Sigmoid colon (tissue), 7 donors: ENCODE results near the gene ELMO2. TPM values are rescaled to one million over a fixed set of nuclear protein-coding genes. Genes with fewer than 3 reads are reported as not detected.

Experiments used
- DNase-seq: peaks from one replicate; pipeline ENCODE4 v3.0.0-alpha.2; 2019
- H3K27ac ChIP-seq, 4 donors: fragments of 200-600 bp; sonication (generic); one replicate each; pipeline ENCODE4 v1.5.1; 2016 to 2019; ENCODE audit warnings: mild to moderate bottlenecking in 1 of 4
- H3K27me3 ChIP-seq, 3 donors: fragments of 200-600 bp; sonication (generic); one replicate each; pipeline ENCODE4 v1.5.1; 2019; ENCODE audit warnings: mild to moderate bottlenecking in 1 of 3
- H3K36me3 ChIP-seq, 4 donors: fragments of 200-600 bp; sonication (generic); one replicate each; pipeline ENCODE4 v1.5.1; 2016 to 2019
- H3K4me1 ChIP-seq, 4 donors: fragments of 200-600 bp; sonication (generic); one replicate each; pipeline ENCODE4 v1.5.1; 2017 to 2019
- H3K4me3 ChIP-seq, 4 donors: fragments of 200-600 bp; sonication (generic); one replicate each; pipeline ENCODE4 v1.5.1; 2017 to 2019; ENCODE audit warnings: mild to moderate bottlenecking in 2 of 4, moderate library complexity in 1 of 4
- H3K9me3 ChIP-seq, 4 donors: fragments of 200-600 bp in 3 of 4; sonication (generic) in 3 of 4; one replicate each; pipeline versions ENCODE4 v1.5.1 to v1.6.1; 2013 to 2019
- EP300 ChIP-seq, 4 donors: sonication (generic); formaldehyde crosslinking; IDR thresholded peaks; one replicate each; pipeline ENCODE4 v1.6.1; 2017; ENCODE audit warnings: antibody characterized with exemption in 4 of 4
- POLR2A ChIP-seq, 2 donors: fragments of 450-650 bp; IDR thresholded peaks; one replicate each; pipeline ENCODE4 v1.6.1; 2016; ENCODE audit warnings: antibody characterized with exemption in 2 of 2, mild to moderate bottlenecking in 2 of 2, moderate library complexity in 2 of 2
- POLR2AphosphoS5 ChIP-seq, 4 donors: sonication (generic); formaldehyde crosslinking; IDR thresholded peaks; one replicate each; pipeline ENCODE4 v1.6.1; 2017; ENCODE audit warnings: antibody characterized with exemption in 4 of 4
- WGBS, 2 donors: extraction: QIAGEN DNeasy Blood & Tissue Kit; methylation state at CpG; one replicate each; pipeline ENCODE4 v1.1.7; 2013; 5-methylcytosine and 5-hydroxymethylcytosine counted together
- intact Hi-C: fragments of 100-400 bp; cut with DNase I; formaldehyde crosslinking; loops from one replicate; pipeline ENCODE4 v1.15.1; 2023
- polyA plus RNA-seq, 3 donors: library from polyadenylated mRNA; stranded (reverse); fragments of 200-250 nt; gene quantifications; one replicate each; pipeline ENCODE4 v1.2.3, GENCODE V29; 2013
- total RNA-seq, 4 donors: library from RNA; depleted of rRNA; stranded (reverse); fragments of >200 nt; gene quantifications; one replicate each; pipeline ENCODE4 v1.1.0, GENCODE V29; 2016
- TF ChIP-seq, protein P1 (sequence below), 4 experiments: fragments of 450-650 bp in 3 of 4; fragments of 200-600 bp in 1 of 4; IDR thresholded peaks; one replicate each; pipeline ENCODE4 v1.5.1; 2016 to 2019; ENCODE audit warnings: antibody characterized with exemption in 4 of 4, mild to moderate bottlenecking in 3 of 4, moderate library complexity in 2 of 4
- donor health status: healthy with polysubstance abuse.
- donor health status: Bipolar disorder and iron deficiency.
- donor health status: healthy.

The ELMO2 gene
- total and polyA plus RNA-seq, 7 donors: 13.2 to 52.1 (median 40.3) TPM

- Histone ChIP-seq H3K27me3 (no peaks in the 10 kb centered on the region), H3K36me3 (peaks cover 5 to 35% (median 8%) of the 10 kb centered on the region in 4 donors), H3K27ac (peak overlapping the region; percentile 53 to 79 (median 70)), H3K4me3 (no peak overlapping the region), H3K4me1 (peaks cover 0 to 74% (median 62%) of the 10 kb centered on the region in 4 donors), H3K9me3 (no peaks in the 10 kb centered on the region)
- intact Hi-C loops: no loop called here
- WGBS, 2 donors: 68 to 75% methylated on average over 3 of the region's 3 CpGs
- no peak for DNase-seq
- TF ChIP-seq POLR2AphosphoS5 (IDR thresholded peaks at IDR 0.05) (no peak), EP300 (IDR thresholded peaks at IDR 0.05) (no peak), POLR2A (IDR thresholded peaks at IDR 0.05) (no peak)
- TF ChIP-seq, protein P1, sequence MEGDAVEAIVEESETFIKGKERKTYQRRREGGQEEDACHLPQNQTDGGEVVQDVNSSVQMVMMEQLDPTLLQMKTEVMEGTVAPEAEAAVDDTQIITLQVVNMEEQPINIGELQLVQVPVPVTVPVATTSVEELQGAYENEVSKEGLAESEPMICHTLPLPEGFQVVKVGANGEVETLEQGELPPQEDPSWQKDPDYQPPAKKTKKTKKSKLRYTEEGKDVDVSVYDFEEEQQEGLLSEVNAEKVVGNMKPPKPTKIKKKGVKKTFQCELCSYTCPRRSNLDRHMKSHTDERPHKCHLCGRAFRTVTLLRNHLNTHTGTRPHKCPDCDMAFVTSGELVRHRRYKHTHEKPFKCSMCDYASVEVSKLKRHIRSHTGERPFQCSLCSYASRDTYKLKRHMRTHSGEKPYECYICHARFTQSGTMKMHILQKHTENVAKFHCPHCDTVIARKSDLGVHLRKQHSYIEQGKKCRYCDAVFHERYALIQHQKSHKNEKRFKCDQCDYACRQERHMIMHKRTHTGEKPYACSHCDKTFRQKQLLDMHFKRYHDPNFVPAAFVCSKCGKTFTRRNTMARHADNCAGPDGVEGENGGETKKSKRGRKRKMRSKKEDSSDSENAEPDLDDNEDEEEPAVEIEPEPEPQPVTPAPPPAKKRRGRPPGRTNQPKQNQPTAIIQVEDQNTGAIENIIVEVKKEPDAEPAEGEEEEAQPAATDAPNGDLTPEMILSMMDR (IDR thresholded peaks at IDR 0.05): no peak
Observed at GRCh38 chr20:46398963-46399362, 7.5 kb downstream of the ELMO2 start.

- TF ChIP-seq POLR2AphosphoS5 (IDR thresholded peaks at IDR 0.05) (no peak), POLR2A (IDR thresholded peaks at IDR 0.05) (no peak), EP300 (IDR thresholded peaks at IDR 0.05) (no peak)
- TF ChIP-seq, protein P1 (IDR thresholded peaks at IDR 0.05): no peak
- Histone ChIP-seq H3K4me3 (no peak overlapping the region), H3K4me1 (peaks cover 0 to 46% (median 39%) of the 10 kb centered on the region in 4 donors), H3K36me3 (peaks cover 26 to 63% (median 32%) of the 10 kb centered on the region in 4 donors), H3K27ac (no peak overlapping the region), H3K9me3 (no peaks in the 10 kb centered on the region), H3K27me3 (no peaks in the 10 kb centered on the region)
- WGBS, 2 donors: 83 to 84% methylated on average over 7 of the region's 7 CpGs
- intact Hi-C loops: no loop called here
- no peak for DNase-seq
Observed at GRCh38 chr20:46396052-46396740, 10.2 kb downstream of the ELMO2 start.

DNA sequence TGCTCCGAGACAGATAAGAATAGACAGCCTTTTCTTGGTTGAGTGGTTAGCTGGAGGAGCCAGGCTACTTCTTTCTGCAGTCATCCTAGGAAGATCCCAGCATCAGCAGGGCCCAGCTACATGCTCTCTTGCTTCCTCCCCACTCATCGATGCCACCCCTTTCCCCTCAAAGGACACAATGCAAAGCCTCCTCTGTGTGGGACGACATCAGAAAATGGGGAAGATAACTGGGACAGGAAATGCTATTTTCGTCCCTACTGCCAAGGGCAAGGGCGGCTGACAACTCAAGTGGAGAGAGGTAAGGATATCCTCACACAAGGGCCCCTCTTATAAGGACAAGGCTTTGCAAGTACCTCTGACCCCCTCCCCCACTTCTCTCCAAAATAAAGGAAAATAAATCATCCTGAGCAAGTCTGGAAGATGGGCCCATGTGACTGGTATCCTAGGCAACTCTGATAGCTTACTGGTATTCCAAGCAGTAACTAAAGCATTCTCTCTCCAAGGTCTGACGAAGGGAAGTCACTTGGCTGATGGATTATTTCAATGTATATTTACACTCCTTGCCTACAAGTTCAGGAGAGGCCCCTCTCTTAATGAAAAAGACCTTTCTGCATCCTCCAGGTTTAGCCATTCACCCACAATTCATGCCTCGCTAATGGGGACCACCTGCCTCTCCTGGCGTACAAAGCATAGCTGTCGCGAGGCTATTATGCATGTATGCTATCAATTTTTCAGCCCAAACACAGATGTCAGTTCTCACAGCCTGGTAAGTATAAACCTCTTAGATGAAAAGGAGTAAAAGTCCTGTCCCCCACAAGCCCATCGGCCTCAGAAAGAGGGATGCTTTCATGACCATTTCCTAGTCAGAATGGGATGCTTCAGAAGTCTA lies 11.3 kb downstream of the ELMO2 start:
- peaks cover 31 to 73% (median 35%) of the 10 kb centered on the region in 4 donors for H3K36me3 ChIP-seq
- no peak overlapping the region for H3K4me3 ChIP-seq
- intact Hi-C loops: no loop called here
- no peaks in the 10 kb centered on the region for H3K27me3 ChIP-seq
- 65 to 91% methylated on average over 11 of the region's 11 CpGs for WGBS, 2 donors
- no peak overlapping the region for H3K27ac ChIP-seq
- DNase-seq: no peak
- peaks cover 0 to 35% (median 28%) of the 10 kb centered on the region in 4 donors for H3K4me1 ChIP-seq
- H3K9me3 ChIP-seq: no peaks in the 10 kb centered on the region
- no peak for TF ChIP-seq POLR2AphosphoS5 (IDR thresholded peaks at IDR 0.05)
- TF ChIP-seq, protein P1 (IDR thresholded peaks at IDR 0.05): no peak
- TF ChIP-seq POLR2A (IDR thresholded peaks at IDR 0.05): no peak
- TF ChIP-seq EP300 (IDR thresholded peaks at IDR 0.05): no peak

DNA sequence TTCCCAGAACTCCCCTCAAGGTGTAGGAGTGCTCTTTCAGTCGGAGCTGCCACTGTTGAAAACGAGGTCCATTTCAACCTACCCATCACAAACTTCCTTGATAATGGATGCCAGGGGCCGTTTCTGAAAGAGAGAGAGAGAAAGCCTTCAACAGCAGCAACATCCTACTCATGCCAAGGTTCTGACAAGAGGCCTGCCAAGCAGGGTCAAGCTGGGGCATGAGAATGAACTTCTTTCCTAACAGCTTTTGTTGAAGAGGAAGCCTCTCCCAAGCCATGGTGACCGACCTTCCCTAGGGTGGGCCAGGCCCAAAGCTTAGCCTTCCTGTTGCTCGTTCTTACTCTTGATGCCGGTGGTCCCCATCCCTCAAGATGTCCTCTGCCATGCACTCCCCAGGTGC lies 12.4 kb downstream of the ELMO2 start:
- Histone ChIP-seq H3K4me3 (no peak overlapping the region), H3K36me3 (peaks cover 28 to 85% (median 37%) of the 10 kb centered on the region in 4 donors), H3K4me1 (peaks cover 0 to 24% (median 16%) of the 10 kb centered on the region in 4 donors), H3K27ac (no peak overlapping the region), H3K9me3 (no peaks in the 10 kb centered on the region), H3K27me3 (no peaks in the 10 kb centered on the region)
- DNase-seq: no peak
- intact Hi-C loops: no loop called here
- TF ChIP-seq POLR2A (IDR thresholded peaks at IDR 0.05) (no peak), POLR2AphosphoS5 (IDR thresholded peaks at IDR 0.05) (no peak), EP300 (IDR thresholded peaks at IDR 0.05) (no peak)
- TF ChIP-seq, protein P1 (IDR thresholded peaks at IDR 0.05): no peak
- 88 to 91% methylated on average over 6 of the region's 6 CpGs for WGBS, 2 donors
